Stomach smooth muscle (tissue), 2 donors: ENCODE data around the gene LAMA5.
A peak's percentile ranks its signal among the peaks of the same experiment; 100 is the strongest.

Experiments used
- H3K27ac ChIP-seq: one replicate; pipeline ENCODE4 v1.7.0; 2013; ENCODE audit warnings: mild to moderate bottlenecking, low read length, inconsistent platforms
- H3K27me3 ChIP-seq, 2 donors: one replicate each; pipeline ENCODE4 v1.7.0; 2013; ENCODE audit warnings: low read length in 2 of 2; ENCODE audit not compliant: insufficient read depth in 2 of 2, control insufficient read depth in 1 of 2
- H3K36me3 ChIP-seq, 2 donors: one replicate each; pipeline ENCODE4 v1.7.0; 2013; ENCODE audit warnings: low read length in 2 of 2; ENCODE audit not compliant: control insufficient read depth in 2 of 2, insufficient read depth in 2 of 2
- H3K4me1 ChIP-seq: one replicate; pipeline ENCODE4 v1.7.0; 2013; ENCODE audit warnings: low read length; ENCODE audit not compliant: control insufficient read depth, insufficient read depth
- H3K4me3 ChIP-seq, 2 donors: one replicate each; pipeline ENCODE4 v1.7.0; 2013; ENCODE audit warnings: low read length in 2 of 2
- H3K9ac ChIP-seq, 2 donors: one replicate each; pipeline ENCODE4 v1.7.0; 2013; ENCODE audit warnings: low read length in 2 of 2, mild to moderate bottlenecking in 1 of 2
- H3K9me3 ChIP-seq, 2 donors: one replicate each; pipeline ENCODE4 v1.7.0; 2013; ENCODE audit warnings: low read length in 2 of 2; ENCODE audit not compliant: control insufficient read depth in 2 of 2
- donor health status: healthy.
- donor health status: Pancreatic carcinoma.

Gene LAMA5

DNA sequence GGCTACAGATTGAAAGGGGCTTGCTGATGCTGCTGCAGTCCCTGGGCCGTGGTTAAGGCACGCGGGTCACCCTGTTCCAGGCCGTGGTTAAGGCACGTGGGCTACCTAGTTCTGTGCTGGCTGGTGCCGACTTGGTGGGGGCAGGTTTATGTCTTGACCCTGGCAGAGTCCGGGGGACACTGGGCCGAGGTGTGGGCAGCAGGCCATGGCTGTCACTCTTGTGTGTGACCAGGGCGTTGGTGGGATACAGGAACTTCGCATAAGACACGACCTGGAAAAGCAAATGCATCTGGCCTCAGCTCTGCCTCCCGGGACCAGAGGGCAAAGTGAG lies 26.2 kb upstream of the LAMA5 start:
- peaks cover 14 to 39% of the 10 kb centered on the region in 2 donors for H3K36me3 ChIP-seq
- H3K9ac ChIP-seq = no peak overlapping the region
- H3K4me3 ChIP-seq = no peak overlapping the region

DNA sequence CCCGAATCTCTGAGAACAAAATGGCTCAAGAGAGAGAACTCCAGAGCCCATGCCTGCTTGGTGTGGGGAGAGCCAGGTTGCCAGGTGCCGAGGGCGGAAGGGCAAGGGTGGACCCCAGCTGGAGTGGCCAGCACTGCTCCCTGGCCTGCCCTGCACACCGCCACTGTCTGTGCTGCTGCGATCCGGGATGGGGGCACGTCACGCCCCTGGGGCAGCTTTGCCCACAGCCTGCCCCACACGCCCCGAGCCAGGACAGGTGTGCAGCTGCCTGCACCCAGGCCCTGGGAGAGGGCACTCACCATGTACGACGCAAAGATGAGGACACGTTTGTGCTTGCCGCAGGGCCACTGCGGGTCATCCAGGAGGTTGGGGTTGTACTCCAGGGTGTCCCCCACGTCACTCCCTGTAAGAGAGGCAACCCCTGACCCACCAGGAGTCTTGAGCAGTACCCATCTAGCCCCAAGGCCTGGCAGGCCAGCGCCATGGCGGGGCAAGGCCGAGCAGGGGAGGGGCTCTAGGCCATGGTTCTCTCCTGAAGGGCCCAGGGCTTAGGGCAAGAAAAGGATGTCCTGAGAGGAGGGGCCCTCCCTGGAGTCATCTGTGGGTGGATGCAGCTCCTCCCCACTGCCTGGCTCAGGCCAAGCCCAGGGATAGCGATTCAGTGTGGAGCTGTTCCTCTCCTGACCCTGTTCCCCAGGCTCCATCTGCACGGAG lies 25.7 kb upstream of the LAMA5 start:
- no peaks in the 10 kb centered on the region for H3K27me3 ChIP-seq
- H3K36me3 ChIP-seq = peaks cover 16 to 40% of the 10 kb centered on the region in 2 donors
- no peak overlapping the region for H3K9ac ChIP-seq
- H3K9me3 ChIP-seq = no peaks in the 10 kb centered on the region
- no peak overlapping the region for H3K27ac ChIP-seq
- peaks cover 6% of the 10 kb centered on the region for H3K4me1 ChIP-seq
- no peak overlapping the region for H3K4me3 ChIP-seq

More for the DNA sequence above, 26.2 kb upstream of the LAMA5 start:
- Histone ChIP-seq H3K27me3 (no peaks in the 10 kb centered on the region), H3K9me3 (no peaks in the 10 kb centered on the region), H3K4me1 (peaks cover under 1% of the 10 kb centered on the region), H3K27ac (no peak overlapping the region)

DNA sequence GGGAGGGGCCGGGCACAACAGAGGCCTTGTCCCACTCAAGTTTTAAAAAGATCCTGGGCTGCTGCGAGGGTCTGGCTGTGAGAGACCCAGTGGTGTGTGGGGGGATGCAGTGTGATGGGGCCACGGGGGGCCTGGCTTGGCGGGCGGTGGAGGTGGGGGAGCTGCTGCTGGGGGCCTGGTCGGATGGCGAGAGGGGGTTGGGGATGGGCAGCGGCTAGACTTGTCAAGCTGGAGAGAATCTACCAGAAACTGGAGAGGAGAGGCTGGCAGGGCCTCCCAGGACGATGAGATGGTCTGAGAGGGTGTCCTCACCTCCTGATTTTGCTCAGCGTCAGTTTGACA lies 24.9 kb upstream of the LAMA5 start:
- H3K9me3 ChIP-seq = no peaks in the 10 kb centered on the region
- H3K27ac ChIP-seq = no peak overlapping the region
- H3K9ac ChIP-seq = no peak overlapping the region
- no peak overlapping the region for H3K4me3 ChIP-seq
- H3K36me3 ChIP-seq = peaks cover 16 to 40% of the 10 kb centered on the region in 2 donors
- H3K27me3 ChIP-seq = no peaks in the 10 kb centered on the region
- peaks cover 11% of the 10 kb centered on the region for H3K4me1 ChIP-seq

DNA sequence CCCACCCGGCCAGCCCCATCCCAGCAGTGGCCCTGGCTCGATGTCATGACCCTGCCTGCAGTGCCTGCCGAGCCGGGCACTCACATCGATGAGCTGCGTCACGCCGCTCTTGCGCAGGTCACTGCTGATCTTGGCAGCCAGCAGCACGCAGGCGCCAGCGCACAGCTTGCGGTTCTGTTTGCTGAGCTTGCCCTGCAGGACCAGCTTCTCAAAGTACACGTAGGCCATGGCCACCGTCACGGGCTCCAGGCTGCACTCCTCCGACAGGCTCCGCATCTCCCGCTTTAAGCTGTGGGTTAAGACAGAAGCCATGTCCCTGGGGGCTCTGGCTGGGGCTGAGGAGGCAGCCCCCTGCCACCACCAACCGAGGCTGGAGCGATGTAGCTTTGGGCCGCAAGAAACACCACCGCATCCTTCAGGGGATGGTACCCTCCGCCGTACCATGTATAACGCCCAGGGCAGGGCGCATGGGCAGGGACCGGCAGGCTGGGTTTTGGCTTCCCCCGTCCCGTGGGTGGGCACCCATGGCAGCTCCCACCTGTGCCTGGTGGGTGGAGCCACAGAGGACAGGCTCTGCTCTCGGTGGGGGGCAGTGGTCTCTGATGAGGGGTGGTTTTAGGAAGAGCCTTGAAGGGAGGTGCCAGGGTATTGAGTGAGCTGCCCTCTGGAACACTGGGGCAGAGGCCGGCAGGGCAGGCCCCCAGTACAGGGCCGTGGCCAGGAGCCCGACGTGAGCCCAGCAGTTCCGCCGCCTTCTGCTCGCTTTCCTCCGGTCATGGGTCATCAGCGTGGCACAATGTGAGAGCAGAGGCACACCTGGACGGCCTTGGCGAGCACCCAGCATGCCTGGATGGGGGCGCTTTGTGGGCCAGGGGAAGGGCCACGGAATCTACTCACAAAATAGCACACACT lies 24.3 kb upstream of the LAMA5 start:
- no peak overlapping the region for H3K4me3 ChIP-seq
- H3K9me3 ChIP-seq = no peaks in the 10 kb centered on the region
- no peaks in the 10 kb centered on the region for H3K27me3 ChIP-seq
- H3K36me3 ChIP-seq = peaks cover 16 to 40% of the 10 kb centered on the region in 2 donors
- peaks cover 12% of the 10 kb centered on the region for H3K4me1 ChIP-seq
- H3K27ac ChIP-seq = no peak overlapping the region
- H3K9ac ChIP-seq = no peak overlapping the region

DNA sequence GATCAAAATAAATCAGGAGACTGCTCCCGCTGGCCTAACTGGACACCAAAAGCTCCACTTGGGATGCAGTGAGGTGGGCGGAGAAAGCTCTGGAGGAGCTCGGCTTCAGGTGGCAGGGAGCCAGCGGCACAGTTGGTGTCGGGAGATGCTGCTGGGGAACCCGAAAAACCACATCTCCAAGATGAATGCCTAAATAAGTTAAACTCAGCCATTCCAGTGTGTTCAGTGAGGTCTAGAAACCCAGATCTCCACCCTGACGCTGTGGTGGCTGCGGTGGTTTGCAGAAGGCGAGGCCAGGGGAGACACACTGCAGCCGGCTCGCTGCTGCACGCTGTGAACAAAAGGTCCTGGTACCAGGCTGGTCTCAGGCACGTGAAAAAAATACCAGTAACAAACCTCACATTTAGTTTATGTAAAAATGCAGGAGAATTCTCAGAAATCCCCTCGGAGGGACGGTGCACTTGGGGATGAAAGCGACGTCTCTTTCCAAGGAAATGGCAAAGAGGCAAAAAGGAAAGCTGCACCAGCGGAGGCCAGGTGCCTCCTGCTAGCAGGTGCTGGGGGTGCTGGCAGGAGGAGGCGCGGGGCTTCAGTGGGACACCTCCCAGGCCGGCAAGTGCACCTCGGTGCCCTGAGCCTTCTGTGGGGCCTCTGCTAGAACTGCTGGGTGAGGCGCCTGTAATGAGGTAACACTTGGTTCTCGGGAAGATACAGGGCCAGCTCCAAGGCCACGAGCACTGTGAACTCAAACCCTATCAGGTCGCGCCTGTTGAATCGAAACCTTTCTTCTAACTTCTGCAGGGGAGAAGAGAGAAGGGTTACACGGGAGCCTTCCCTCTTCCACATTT lies 23.4 kb upstream of the LAMA5 start:
- H3K27ac ChIP-seq = no peak overlapping the region
- H3K9ac ChIP-seq = no peak overlapping the region
- no peak overlapping the region for H3K4me3 ChIP-seq
- peaks cover 18% of the 10 kb centered on the region for H3K4me1 ChIP-seq
- H3K9me3 ChIP-seq = no peaks in the 10 kb centered on the region
- H3K27me3 ChIP-seq = no peaks in the 10 kb centered on the region
- peaks cover 16 to 40% of the 10 kb centered on the region in 2 donors for H3K36me3 ChIP-seq

DNA sequence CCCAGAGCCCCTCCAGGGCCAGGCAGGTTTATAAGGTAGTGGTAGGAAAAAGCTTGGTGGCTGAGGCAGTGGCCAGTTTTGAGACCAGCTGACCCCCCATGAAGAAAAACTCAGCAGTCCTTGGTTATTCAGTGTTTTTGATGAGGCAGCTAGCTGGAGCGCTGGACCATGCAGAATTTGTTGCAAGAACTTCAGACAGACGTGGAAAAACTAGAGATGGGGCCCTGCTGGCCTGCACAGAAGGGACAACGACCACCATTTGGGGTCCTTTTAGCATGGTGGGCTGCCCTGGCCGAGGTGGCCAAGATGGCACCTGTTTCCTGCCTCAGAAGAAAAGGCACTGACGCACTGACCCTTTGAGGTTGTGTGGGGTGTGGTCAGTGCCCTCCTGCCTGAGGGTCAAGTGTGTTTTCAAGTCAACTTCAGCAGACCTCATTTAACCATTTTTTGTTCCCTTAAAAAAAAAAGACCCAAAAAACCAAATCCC lies 22.5 kb upstream of the LAMA5 start:
- no peak overlapping the region for H3K9ac ChIP-seq
- H3K36me3 ChIP-seq = peaks cover 16 to 40% of the 10 kb centered on the region in 2 donors
- H3K4me3 ChIP-seq = no peak overlapping the region
- peaks cover 20% of the 10 kb centered on the region for H3K4me1 ChIP-seq
- no peaks in the 10 kb centered on the region for H3K9me3 ChIP-seq
- no peak overlapping the region for H3K27ac ChIP-seq
- no peaks in the 10 kb centered on the region for H3K27me3 ChIP-seq

DNA sequence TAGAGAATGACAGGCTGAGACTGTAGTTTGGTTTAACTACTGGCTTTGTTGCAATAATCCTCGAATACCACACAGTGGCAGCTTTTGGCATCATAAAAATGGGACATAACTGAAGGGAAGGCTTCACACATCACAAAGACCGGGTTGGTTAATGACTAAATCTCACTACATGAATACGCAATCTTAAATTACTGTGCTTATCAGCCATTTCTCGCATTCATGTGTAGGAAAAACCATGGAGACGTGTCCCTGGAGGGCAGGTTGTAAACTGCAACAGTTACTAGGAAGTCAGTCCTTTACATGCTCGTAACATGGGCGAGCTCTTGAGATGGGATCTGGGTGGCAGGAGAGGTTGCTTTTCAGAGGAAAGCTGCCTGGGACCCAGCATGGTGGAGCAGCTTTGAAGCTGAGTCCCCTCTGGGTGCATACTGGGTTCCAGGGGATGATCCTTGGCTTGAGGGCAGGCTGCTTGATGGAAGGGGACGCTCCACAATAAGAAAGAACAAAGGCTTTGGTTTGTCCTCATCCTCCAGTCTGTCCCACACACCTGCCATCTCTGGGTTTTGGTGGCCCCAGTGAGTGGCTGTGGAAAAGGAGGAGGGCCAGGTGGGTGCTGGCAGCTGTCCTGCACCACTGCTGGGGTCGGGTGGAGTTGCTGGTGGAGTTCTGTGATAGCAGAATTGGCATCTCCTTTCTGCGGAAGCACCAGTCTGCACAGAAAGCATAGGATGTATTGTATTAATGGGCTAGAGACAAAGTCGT lies 21.9 kb upstream of the LAMA5 start:
- H3K9me3 ChIP-seq = no peaks in the 10 kb centered on the region
- no peaks in the 10 kb centered on the region for H3K27me3 ChIP-seq
- no peak overlapping the region for H3K27ac ChIP-seq
- no peak overlapping the region for H3K9ac ChIP-seq
- no peak overlapping the region for H3K4me3 ChIP-seq
- peaks cover 16 to 35% of the 10 kb centered on the region in 2 donors for H3K36me3 ChIP-seq
- H3K4me1 ChIP-seq = peaks cover 20% of the 10 kb centered on the region

DNA sequence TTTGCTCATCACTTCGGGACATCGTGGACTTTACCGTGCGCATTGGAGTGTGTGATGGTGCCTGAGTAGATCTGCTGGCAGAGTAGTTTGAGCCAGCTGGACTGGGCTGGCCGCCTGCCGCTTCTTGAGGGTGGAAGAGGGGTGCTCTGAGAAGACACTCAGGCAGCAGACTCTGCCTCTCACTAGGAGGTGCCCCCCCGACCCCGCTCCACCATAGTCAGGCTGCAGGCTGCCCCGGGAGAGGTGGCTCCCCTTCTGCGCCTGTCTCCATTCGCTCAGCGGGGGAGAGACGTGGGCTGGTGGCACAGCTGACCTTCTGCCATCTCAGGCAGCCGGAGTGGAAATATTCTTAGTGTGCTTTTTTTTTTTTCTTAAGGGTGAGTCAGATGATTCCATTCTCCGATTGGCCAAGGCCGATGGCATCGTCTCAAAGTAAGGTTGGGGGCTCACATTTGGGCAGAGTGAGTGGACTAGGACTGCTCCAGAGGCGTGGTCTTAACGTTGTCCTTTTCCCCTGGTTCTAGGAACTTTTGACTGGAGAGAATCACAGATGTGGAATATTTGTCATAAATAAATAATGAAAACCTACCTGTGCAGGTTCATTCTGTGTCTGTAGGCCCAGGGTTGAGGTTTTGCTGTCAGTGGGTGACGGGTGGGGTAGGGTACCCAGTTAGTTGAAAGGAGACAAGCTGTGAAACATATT lies 21.0 kb upstream of the LAMA5 start:
- H3K36me3 ChIP-seq = peaks cover 15 to 28% of the 10 kb centered on the region in 2 donors

DNA sequence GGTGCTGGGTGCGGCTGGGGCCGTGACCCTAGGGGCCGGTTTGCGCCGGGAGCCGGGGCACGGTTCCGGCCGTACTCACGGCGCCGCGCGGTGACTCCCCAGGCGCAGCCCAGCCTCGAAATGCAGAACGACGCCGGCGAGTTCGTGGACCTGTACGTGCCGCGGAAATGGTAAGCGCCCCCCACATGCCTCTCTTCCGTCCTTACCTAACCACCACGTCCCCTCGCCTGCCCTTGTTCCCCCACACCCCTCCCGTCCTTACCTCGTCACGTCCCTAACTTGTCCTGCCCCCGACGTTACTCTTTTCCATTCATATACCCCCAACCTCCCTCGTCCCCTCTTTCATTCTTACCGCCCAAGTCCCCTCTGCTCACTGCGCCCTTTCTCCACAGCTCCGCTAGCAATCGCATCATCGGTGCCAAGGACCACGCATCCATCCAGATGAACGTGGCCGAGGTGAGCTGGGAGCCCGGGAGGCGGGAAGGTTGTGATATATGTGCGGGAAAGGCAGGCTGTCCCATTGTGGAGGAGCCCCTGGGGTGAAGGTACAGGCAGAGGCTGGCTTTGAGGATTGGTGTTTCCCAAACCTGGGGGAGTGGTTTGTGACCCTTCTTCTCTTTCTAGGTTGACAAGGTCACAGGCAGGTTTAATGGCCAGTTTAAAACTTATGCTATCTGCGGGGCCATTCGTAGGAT lies 20.3 kb upstream of the LAMA5 start:
- H3K9me3 ChIP-seq = no peaks in the 10 kb centered on the region
- H3K27ac ChIP-seq = peak overlapping the region; percentile 85
- peaks cover 10 to 26% of the 10 kb centered on the region in 2 donors for H3K36me3 ChIP-seq
- peaks cover 23% of the 10 kb centered on the region for H3K4me1 ChIP-seq
- H3K27me3 ChIP-seq = no peaks in the 10 kb centered on the region
- H3K4me3 ChIP-seq = peak overlapping the region; percentile 95
- peak overlapping the region; percentile 78 to 91 for H3K9ac ChIP-seq

More for the DNA sequence above, 21.0 kb upstream of the LAMA5 start:
- H3K4me3 ChIP-seq = peak overlapping the region; percentile 95
- no peaks in the 10 kb centered on the region for H3K27me3 ChIP-seq
- peaks cover 20% of the 10 kb centered on the region for H3K4me1 ChIP-seq
- no peak overlapping the region for H3K27ac ChIP-seq
- H3K9me3 ChIP-seq = no peaks in the 10 kb centered on the region
- H3K9ac ChIP-seq = peak overlapping the region in 1 of 2 donors; percentile 91
